GM12878 (cell line): Measurements from ENCODE around the gene RTN4RL1. TPM values are rescaled to one million over a fixed set of nuclear protein-coding genes. Genes with fewer than 3 reads are reported as not detected.

Experiments
- BACH1 ChIP-seq: fragments of 450-650 bp; IDR thresholded peaks from 2 replicates; pipeline ENCODE4 v1.6.1; 2017; ENCODE audit warnings: mild to moderate bottlenecking, borderline replicate concordance
- BCL11A ChIP-seq: IDR thresholded peaks from 2 replicates; pipeline ENCODE4 v1.6.1; 2011; ENCODE audit warnings: low read depth, low read length
- BHLHE40 ChIP-seq, 2 experiments: fragments of 450-650 bp in 1 of 2; IDR thresholded peaks; 2 replicates each; pipeline ENCODE4 v1.6.1; 2011 to 2017; ENCODE audit warnings: low read depth in 2 of 2, borderline replicate concordance in 1 of 2, improper control_type of control experiment in 1 of 2, low read length in 1 of 2, mild to moderate bottlenecking in 1 of 2
- CBFB ChIP-seq: IDR thresholded peaks from 2 replicates; pipeline ENCODE4 v1.6.1; 2016; ENCODE audit warnings: antibody characterized with exemption, low read depth
- CHD1 ChIP-seq: IDR thresholded peaks from 2 replicates; pipeline ENCODE4 v1.6.1; 2012; ENCODE audit warnings: low read depth, low read length, improper control_type of control experiment
- CREB1 ChIP-seq: IDR thresholded peaks from 2 replicates; pipeline ENCODE4 v1.6.1; 2012; ENCODE audit warnings: low read depth, mild to moderate bottlenecking, inconsistent platforms
- EP300 ChIP-seq, 2 experiments: fragments of 150-350 bp in 1 of 2; IDR thresholded peaks; 2 replicates each; pipeline ENCODE4 v1.6.1; 2011 to 2012; ENCODE audit warnings: low read depth in 2 of 2, low read length in 2 of 2, borderline replicate concordance in 1 of 2, improper control_type of control experiment in 1 of 2, inconsistent platforms in 1 of 2; ENCODE audit not compliant: control insufficient read depth in 1 of 2
- FOS ChIP-seq: IDR thresholded peaks from 3 replicates; pipeline ENCODE4 v1.6.1; 2011; ENCODE audit warnings: borderline replicate concordance; ENCODE audit not compliant: insufficient read length; ENCODE audit errors: extremely low read depth
- HDAC6 ChIP-seq: fragments of 200-600 bp; sonication (generic); IDR thresholded peaks from one replicate; pipeline ENCODE4 v1.8.0; 2017; ENCODE audit warnings: antibody characterized with exemption; ENCODE audit not compliant: unreplicated experiment
- IRF4 ChIP-seq: IDR thresholded peaks from 2 replicates; pipeline ENCODE4 v1.6.1; 2011; ENCODE audit warnings: low read depth, low read length
- NBN ChIP-seq: fragments of 450-650 bp; IDR thresholded peaks from 2 replicates; pipeline ENCODE4 v1.6.1; 2016
- NR2C1 ChIP-seq: fragments of 450-650 bp; IDR thresholded peaks from 2 replicates; pipeline ENCODE4 v1.6.1; 2017; ENCODE audit warnings: antibody characterized with exemption, mild to moderate bottlenecking, moderate library complexity
- NR2C2 ChIP-seq: IDR thresholded peaks from 2 replicates; pipeline ENCODE4 v1.6.1; 2011; ENCODE audit warnings: borderline replicate concordance, low read depth; ENCODE audit not compliant: control insufficient read depth, insufficient read length
- NR2F1 ChIP-seq: fragments of 450-650 bp; conservative IDR thresholded peaks from 2 replicates; pipeline ENCODE4 v1.6.1; 2017; ENCODE audit warnings: mild to moderate bottlenecking
- POLR2A ChIP-seq: IDR thresholded peaks from 2 replicates; pipeline ENCODE4 v1.6.1; 2011; ENCODE audit warnings: low read depth, mild to moderate bottlenecking, low read length
- RAD21 ChIP-seq: IDR thresholded peaks from 2 replicates; pipeline ENCODE4 v1.6.1; 2011; ENCODE audit warnings: mild to moderate bottlenecking, low read depth, low read length, moderate library complexity; ENCODE audit not compliant: insufficient read depth
- RAD51 ChIP-seq: fragments of 450-650 bp; IDR thresholded peaks from 2 replicates; pipeline ENCODE4 v1.6.1; 2016; ENCODE audit warnings: moderate library complexity, mild to moderate bottlenecking, inconsistent platforms
- SIN3A ChIP-seq: IDR thresholded peaks from 2 replicates; pipeline ENCODE4 v1.6.1; 2012; ENCODE audit warnings: low read depth, low read length, improper control_type of control experiment
- SIX5 ChIP-seq: IDR thresholded peaks from 2 replicates; pipeline ENCODE4 v1.6.1; 2011; ENCODE audit warnings: mild to moderate bottlenecking, low read depth, low read length, moderate library complexity; ENCODE audit not compliant: severe bottlenecking
- SMARCA5 ChIP-seq: fragments of 450-650 bp; IDR thresholded peaks from 2 replicates; pipeline ENCODE4 v1.6.1; 2017; ENCODE audit warnings: mild to moderate bottlenecking
- SPI1 ChIP-seq: IDR thresholded peaks from 2 replicates; pipeline ENCODE4 v1.6.1; 2011; ENCODE audit warnings: low read depth, mild to moderate bottlenecking, low read length, moderate library complexity, borderline replicate concordance; ENCODE audit not compliant: insufficient read depth
- SREBF2 ChIP-seq: IDR thresholded peaks from 2 replicates; pipeline ENCODE4 v1.6.1; 2012; ENCODE audit warnings: mild to moderate bottlenecking, low read length
- SUPT20H ChIP-seq: IDR thresholded peaks from 2 replicates; pipeline ENCODE4 v1.6.1; 2011; ENCODE audit warnings: low read depth, mild to moderate bottlenecking, low read length, moderate library complexity, borderline replicate concordance; ENCODE audit not compliant: control insufficient read depth
- TARDBP ChIP-seq: IDR thresholded peaks from 2 replicates; pipeline ENCODE4 v1.6.1; 2016; ENCODE audit warnings: borderline replicate concordance
- TCF12 ChIP-seq: IDR thresholded peaks from 2 replicates; pipeline ENCODE4 v1.6.1; 2011; ENCODE audit warnings: low read depth, mild to moderate bottlenecking, low read length
- WRNIP1 ChIP-seq: IDR thresholded peaks from 2 replicates; pipeline ENCODE4 v1.6.1; 2011; ENCODE audit warnings: low read depth, low read length, improper control_type of control experiment, borderline replicate concordance
- YBX1 ChIP-seq: fragments of 450-650 bp; IDR thresholded peaks from 2 replicates; pipeline ENCODE4 v1.6.1; 2016; ENCODE audit warnings: antibody characterized with exemption
- ZNF24 ChIP-seq: fragments of 450-650 bp; IDR thresholded peaks from 2 replicates; pipeline ENCODE4 v1.6.1; 2017; ENCODE audit warnings: antibody characterized with exemption, mild to moderate bottlenecking
- polyA plus RNA-seq, 11 experiments: library from polyadenylated mRNA; depleted of rRNA in 4 of 11; unstranded in 6 of 11; stranded (reverse) in 5 of 11; fragments of >200 nt; fragmentation: Nextera tagmentation in 4 of 11; fragmentation: Illumina TruSeq in 1 of 11; extraction: Ambion mirVana in 4 of 11; extraction: Trizol in 1 of 11; gene quantifications; 1 replicate in 1 of 11; 2 replicates in 10 of 11; pipeline versions ENCODE4 v1.2.1 to v1.2.3, GENCODE V29; 2011 to 2016; ENCODE audit warnings: inconsistent platforms in 2 of 11, missing spikeins in 2 of 11, low read depth in 1 of 11
- total RNA-seq, 4 experiments: library from RNA; depleted of rRNA in 3 of 4; stranded (reverse); fragments of >200 nt in 3 of 4; fragmentation: Illumina TruSeq in 1 of 4; extraction: Trizol in 1 of 4; gene quantifications; 2 replicates each; pipeline versions ENCODE4 v1.2.1 to v1.2.3, GENCODE V29; 2013 to 2021
- TF ChIP-seq, protein P1 (sequence below): fragments of 450-650 bp; IDR thresholded peaks from 2 replicates; pipeline ENCODE4 v1.6.1; 2017; ENCODE audit warnings: mild to moderate bottlenecking, low read depth, inconsistent platforms; ENCODE audit not compliant: poor library complexity, severe bottlenecking
- TF ChIP-seq, protein P2 (sequence below): IDR thresholded peaks from 2 replicates; pipeline ENCODE4 v1.6.1; 2012; ENCODE audit warnings: low read length, inconsistent platforms

RTN4RL1 gene
- total and polyA plus RNA-seq, 10 of the 15 experiments (the other 5 are each of a cell fraction or from before 2014, with no cell fraction given) = 0.08 to 0.11 (median 0.10) TPM; not detected in 7

DNA sequence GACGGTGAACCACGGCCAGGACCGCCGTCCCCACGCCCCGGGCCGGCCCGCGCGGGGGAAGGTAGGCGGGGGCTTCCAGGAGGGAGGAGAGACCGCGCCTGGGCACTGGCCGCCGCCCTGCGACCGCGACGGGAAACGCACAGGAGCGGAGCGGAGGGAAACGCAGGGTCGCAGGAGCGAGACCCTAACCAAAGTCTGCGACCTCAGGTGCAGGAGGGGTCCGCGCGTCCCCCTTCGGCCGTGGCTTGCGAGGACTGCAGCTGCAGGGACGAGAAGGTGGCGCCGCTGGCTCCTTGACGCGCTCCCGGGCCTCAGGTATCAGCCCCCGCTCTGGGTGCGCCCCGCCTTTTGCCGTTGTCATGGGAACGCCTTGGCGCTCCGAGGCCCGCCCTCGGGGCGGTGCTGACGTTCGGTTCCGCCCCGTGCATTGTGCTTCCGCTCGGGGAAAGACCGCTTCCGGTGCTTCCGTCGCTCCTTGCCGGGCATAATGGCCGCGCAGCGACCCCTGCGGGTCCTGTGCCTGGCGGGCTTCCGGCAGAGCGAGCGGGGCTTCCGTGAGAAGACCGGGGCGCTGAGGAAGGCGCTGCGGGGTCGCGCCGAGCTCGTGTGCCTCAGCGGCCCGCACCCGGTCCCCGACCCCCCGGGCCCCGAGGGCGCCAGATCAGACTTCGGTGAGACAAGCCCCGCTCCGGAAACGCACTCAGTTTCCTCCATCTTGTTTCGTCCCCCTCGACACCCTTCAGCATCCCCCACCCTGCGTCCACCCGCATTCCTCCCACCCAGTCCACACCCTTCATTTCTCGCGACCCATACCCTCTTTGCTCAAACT lies 16.6 kb upstream of the RTN4RL1 start, which contains the start of gene OVCA2 (continued):
- TF ChIP-seq, protein P1, sequence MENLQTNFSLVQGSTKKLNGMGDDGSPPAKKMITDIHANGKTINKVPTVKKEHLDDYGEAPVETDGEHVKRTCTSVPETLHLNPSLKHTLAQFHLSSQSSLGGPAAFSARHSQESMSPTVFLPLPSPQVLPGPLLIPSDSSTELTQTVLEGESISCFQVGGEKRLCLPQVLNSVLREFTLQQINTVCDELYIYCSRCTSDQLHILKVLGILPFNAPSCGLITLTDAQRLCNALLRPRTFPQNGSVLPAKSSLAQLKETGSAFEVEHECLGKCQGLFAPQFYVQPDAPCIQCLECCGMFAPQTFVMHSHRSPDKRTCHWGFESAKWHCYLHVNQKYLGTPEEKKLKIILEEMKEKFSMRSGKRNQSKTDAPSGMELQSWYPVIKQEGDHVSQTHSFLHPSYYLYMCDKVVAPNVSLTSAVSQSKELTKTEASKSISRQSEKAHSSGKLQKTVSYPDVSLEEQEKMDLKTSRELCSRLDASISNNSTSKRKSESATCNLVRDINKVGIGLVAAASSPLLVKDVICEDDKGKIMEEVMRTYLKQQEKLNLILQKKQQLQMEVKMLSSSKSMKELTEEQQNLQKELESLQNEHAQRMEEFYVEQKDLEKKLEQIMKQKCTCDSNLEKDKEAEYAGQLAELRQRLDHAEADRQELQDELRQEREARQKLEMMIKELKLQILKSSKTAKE = no peak
- TF ChIP-seq TARDBP (peak; percentile 69; the same call in 1 of the 2 replicates), SIN3A (peak; percentile 61; the same call in 1 of the 2 replicates), RAD51 (no peak), SIX5 (peak; percentile 82), NR2F1 (peak; percentile 67), RAD21 (peak; percentile 42; the same call in 1 of the 2 replicates), POLR2A (peak; percentile 90), CHD1 (no peak), CBFB (0 out of 2 replicates have a peak, but pooled peaks have one; percentile 36), WRNIP1 (0 out of 2 replicates have a peak, but pooled peaks have one; percentile 43), SUPT20H (no peak), SPI1 (peak; percentile 28; the same call in 1 of the 2 replicates), SMARCA5 (0 out of 2 replicates have a peak, but pooled peaks have one; percentile 37), YBX1 (no peak), BCL11A (no peak), FOS (no peak), NR2C2 (no peak), HDAC6 (no peak), NR2C1 (peak; percentile 92), BHLHE40 (IDR thresholded peaks at IDR 0.05; ENCODE audit: borderline replicate concordance in 1 of 2, low read depth in 2 of 2, low read length in 1 of 2) (peak in 1 of 2 experiments; percentile 63; a peak in 2 of 4 replicates), CREB1 (peak; percentile 89), ZNF24 (no peak), TCF12 (0 out of 2 replicates have a peak, but pooled peaks have one; percentile 39), BACH1 (peak; percentile 63), EP300 (IDR thresholded peaks at IDR 0.05; ENCODE audit: borderline replicate concordance in 1 of 2, control insufficient read depth in 1 of 2, low read depth in 2 of 2, low read length in 2 of 2) (no peak), NBN (peak; percentile 60; the same call in 1 of the 2 replicates), IRF4 (0 out of 2 replicates have a peak, but pooled peaks have one; percentile 24), SREBF2 (0 out of 2 replicates have a peak, but pooled peaks have one; percentile 41)
- TF ChIP-seq, protein P2, sequence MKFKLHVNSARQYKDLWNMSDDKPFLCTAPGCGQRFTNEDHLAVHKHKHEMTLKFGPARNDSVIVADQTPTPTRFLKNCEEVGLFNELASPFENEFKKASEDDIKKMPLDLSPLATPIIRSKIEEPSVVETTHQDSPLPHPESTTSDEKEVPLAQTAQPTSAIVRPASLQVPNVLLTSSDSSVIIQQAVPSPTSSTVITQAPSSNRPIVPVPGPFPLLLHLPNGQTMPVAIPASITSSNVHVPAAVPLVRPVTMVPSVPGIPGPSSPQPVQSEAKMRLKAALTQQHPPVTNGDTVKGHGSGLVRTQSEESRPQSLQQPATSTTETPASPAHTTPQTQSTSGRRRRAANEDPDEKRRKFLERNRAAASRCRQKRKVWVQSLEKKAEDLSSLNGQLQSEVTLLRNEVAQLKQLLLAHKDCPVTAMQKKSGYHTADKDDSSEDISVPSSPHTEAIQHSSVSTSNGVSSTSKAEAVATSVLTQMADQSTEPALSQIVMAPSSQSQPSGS = no peak
